Liver (tissue), 3 donors: ENCODE results near the gene BRIP1.

Source experiments
- ATF3 ChIP-seq: IDR thresholded peaks from 2 replicates; pipeline ENCODE4 v1.6.1; 2016; ENCODE audit warnings: antibody characterized with exemption
- EGR1 ChIP-seq, 2 donors: IDR thresholded peaks; 2 replicates each; pipeline ENCODE4 v1.6.1; 2016 to 2018; ENCODE audit warnings: antibody characterized with exemption in 2 of 2, low read depth in 2 of 2
- HNF4G ChIP-seq: IDR thresholded peaks from 2 replicates; pipeline ENCODE4 v1.6.1; 2016; ENCODE audit warnings: antibody characterized with exemption
- JUND ChIP-seq, 2 donors: IDR thresholded peaks; 2 replicates each; pipeline ENCODE4 v1.6.1; 2016; ENCODE audit warnings: antibody characterized with exemption in 2 of 2
- REST ChIP-seq: IDR thresholded peaks from 2 replicates; pipeline ENCODE4 v1.6.1; 2016; ENCODE audit warnings: antibody characterized with exemption, mild to moderate bottlenecking
- TF ChIP-seq, protein P1 (sequence below): fragments of 150-350 bp; IDR thresholded peaks from 2 replicates; pipeline ENCODE4 v1.5.1; 2017; ENCODE audit warnings: improper control_type of control experiment, low read depth, low read length; ENCODE audit not compliant: missing input control
- donor health status: healthy.
- donor health status: healthy.

DNA sequence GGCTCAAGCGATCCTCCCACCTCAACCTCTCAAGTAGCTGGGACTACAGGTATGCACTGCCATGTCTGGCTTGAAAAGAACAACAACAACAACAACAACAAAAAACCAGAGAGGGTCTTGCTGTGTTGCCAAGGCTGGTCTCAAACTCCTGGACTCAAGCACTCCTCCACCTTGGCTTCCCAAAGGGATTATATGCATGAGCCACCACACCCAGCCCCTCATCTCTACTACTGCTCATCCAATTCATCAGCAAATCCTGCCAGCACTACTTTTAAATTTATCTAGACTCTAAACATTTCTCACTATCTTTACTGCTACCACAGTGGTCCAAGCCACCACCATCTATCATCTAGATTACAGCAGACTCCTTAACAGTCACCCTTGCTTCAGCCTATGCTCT is 109.6 kb downstream of the BRIP1 start:
- TF ChIP-seq, protein P1, sequence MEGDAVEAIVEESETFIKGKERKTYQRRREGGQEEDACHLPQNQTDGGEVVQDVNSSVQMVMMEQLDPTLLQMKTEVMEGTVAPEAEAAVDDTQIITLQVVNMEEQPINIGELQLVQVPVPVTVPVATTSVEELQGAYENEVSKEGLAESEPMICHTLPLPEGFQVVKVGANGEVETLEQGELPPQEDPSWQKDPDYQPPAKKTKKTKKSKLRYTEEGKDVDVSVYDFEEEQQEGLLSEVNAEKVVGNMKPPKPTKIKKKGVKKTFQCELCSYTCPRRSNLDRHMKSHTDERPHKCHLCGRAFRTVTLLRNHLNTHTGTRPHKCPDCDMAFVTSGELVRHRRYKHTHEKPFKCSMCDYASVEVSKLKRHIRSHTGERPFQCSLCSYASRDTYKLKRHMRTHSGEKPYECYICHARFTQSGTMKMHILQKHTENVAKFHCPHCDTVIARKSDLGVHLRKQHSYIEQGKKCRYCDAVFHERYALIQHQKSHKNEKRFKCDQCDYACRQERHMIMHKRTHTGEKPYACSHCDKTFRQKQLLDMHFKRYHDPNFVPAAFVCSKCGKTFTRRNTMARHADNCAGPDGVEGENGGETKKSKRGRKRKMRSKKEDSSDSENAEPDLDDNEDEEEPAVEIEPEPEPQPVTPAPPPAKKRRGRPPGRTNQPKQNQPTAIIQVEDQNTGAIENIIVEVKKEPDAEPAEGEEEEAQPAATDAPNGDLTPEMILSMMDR: no peak
- TF ChIP-seq EGR1 (IDR thresholded peaks at IDR 0.05; ENCODE audit: low read depth in 2 of 2) (no peak), REST (no peak), ATF3 (no peak), JUND (IDR thresholded peaks at IDR 0.05) (no peak), HNF4G (no peak)
